ENCODE results near the gene TMEM204.

Gene TMEM204

DNA sequence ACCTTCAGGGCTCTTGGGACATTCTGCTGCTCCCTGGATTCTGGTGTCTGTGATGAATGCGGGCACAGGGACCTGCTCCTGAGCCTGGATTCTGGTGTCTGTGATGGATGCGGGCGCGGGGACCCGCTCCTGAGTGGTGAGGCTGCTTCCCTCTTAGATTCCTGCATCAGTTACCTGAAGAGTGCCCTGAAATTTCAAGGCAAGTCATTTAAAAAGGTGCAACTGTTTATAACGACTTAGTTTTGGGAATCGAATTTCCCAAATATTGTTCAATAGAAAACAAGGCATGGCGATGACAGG, 7.0 kb downstream of the TMEM204 start:
- DNase-seq = no peak

DNA sequence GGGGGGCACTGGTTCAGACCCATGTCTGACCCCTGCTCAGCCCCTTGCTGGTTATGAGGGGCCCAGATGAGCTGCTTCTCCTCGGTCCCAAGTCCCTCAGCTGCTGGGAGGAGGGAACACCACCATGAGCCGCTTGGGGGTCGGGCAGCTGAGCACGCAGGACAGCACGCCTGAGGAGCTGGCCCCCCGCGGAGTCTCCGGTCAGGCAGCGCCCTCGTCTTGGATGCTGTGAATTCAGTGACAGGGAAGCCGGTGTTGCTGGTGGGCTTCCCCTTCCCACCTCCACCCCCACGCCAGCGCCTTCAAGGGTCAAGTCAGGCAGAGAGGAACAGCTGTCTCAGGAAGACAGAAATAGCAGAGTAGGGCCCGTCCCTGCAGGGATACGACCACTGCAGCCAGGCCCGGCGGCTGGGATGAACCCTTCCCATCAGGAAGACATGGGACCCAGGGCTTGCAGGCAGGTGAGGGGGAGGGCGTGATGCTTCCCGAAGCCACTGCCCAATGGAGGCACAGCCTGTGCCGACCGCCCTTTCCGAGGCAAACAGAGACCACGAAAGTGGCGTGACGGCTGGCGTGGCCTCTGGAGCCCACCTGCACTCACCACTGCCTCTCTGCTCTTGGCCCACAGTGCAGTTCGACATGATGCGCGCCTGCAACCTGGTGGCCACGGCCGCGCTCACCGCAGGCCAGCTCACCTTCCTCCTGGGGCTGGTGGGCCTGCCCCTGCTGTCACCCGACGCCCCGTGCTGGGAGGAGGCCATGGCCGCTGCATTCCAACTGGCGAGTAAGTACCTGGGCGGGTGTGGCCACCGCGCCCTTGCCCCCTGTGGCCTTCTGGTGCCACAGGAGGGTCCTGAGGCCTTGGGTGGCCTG, 8.1 kb downstream of the TMEM204 start:
- DNase-seq = no peak

DNA sequence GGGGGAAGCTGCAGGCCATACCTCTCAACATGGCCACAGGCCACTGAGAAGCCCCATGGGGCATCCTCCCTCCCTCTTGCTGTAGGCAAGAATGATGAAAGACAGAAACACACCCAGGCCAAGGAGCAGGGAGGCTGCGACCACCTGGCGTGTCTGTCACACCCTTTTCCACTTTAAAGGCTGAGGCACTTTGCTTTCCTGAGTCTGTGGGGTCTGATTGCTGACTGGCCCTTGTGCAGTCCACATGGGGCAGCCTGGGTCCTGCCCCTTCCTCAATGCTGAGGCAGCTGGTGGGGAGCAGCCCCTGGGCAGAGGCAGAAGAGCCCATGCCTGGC, 8.7 kb downstream of the TMEM204 start:
- no peak for DNase-seq

DNA sequence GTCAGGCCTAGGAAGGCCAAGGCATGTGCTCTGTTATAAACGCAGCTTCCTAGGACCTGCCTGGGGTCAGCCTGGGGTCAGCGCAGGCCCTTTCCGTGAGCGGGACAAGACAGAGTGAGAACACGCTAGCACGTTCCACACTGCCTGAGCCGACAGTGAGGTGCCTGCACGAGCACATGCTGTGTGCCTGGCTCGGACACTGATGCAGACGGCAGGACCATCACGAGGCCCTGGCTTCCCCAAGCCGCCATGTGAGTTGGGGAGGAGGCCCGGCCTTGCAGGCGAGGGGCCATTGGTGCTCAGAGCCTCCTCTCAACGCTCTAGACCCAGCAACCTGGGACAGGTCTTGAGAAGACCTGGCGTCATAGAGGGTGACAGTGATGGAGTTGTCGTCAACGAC, 9.1 kb downstream of the TMEM204 start:
- DNase-seq = no peak

DNA sequence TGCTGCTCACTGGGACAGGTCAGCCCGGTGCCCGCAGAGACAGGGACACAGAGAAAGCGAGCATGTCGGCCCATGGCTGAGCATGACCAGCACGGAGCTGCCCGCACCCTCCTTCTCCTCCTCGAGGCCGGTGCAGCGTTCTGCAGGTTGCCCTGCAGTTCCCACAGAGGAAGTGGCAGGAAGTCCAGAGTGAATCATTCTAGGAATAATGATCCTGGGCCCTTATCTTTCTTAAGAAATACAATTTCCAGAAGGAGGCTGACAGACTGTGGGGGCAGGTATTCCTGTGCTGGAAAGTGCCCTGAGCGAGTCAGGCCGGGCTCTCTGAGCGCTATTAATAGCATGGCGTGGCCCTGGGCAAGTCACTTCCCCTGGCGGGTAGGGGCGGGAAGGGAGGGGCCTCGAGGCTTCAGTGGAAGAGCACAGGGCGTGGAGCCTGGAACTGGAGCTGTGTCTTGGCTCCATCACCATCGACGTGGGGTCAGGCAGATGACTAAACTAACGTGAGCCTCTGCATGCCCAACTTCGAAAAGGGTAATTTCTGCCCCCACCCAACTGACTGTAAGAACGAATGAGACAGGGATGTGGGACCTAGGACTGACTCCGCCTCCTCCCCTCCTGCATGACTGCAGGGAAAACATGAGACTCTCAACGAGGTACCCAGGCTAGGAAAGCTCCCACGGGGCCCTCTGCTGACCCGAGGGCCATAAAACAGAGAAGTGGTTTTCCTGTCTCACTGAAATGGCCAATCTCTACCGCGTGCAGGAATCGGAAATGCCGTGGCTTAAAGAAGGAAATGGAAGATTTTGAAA, 9.8 kb downstream of the TMEM204 start:
- peak; percentile 67 for DNase-seq

DNA sequence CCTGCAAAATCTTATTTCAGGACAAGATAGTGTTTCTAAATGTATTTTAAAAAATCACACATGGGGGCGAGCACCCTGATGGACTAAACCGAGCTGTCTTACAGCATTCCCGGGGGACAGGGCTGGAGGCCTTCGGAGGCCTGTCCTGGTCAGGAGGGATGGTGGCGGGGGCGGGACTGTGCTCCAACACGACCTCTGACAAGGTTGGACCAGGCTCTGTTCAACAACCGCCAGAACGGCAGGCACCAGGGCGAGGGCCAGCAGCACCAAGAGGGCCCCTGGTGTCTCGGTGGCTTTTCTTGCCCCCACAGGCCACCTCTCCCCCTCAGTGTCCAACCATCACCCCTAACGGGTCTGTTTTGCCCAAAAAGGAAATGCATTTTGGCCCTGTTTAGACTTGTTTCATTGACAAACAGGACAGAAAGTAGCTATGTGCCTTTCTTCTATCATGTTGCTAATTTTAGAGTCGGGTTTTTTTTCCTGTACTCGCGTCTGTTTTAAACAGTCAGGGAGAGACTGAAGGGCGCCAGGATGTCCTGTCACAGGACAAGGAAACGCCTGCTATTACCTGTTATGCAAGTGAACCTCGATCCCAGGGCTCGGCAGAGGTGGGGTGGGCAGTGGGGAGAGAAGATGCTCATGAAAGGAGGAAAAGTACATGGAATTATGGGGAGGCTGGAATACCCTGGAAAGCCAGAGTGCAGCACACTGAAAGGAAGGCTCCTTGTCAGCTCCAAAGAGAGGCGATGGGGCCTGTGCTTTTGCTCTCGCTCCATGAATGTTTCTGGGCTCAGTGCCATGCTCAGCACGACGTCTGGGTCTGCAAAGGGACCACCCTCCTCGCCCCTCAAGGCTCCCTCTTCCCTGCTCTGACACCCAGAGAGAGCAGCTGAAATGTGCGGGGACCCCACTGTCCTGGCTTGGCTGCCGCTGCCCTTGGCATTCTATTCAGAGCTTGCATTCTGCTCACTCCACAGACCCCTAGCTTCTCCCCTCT, 11.9 kb downstream of the TMEM204 start:
- no peak for DNase-seq

DNA sequence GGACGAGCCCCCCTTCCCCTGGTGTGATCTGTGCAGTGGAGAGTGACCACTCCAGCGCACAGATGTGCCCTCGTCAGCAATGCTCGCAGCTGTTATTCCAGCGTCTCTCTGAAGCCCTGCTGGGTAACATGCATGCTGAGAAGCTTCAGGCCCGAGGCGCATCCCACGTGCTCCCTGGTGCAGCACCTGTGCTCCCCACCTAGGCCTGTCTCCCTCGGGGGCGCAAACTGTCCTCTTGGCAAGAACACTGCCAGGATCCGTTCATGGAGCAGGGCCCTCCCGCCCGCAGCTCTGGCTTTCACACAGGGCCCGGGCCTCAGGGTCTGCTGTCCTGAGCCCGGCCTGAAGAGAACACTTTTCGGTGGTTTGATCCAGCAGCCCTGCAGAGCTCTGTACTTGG, 13.0 kb downstream of the TMEM204 start:
- DNase-seq = no peak

DNA sequence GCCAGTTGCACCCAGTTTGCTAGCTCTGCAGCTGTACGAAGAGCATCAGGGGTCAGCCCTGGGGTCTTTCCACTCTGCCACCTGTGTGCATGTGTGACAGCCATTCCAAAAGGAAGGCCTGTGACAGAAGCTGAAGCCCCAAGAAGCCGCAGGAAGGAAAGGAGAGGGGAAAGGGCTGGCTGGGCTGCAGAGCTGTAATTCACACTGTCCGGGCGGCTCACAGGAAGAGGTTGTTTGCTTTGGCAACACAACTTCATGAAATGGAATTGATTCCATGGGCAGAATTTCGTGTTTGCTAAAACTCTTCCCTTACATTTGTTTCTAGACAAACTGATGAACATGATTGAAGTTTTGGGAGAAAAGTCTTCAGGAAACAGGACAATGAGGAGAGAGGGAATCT, 14.8 kb downstream of the TMEM204 start:
- DNase-seq = no peak

DNA sequence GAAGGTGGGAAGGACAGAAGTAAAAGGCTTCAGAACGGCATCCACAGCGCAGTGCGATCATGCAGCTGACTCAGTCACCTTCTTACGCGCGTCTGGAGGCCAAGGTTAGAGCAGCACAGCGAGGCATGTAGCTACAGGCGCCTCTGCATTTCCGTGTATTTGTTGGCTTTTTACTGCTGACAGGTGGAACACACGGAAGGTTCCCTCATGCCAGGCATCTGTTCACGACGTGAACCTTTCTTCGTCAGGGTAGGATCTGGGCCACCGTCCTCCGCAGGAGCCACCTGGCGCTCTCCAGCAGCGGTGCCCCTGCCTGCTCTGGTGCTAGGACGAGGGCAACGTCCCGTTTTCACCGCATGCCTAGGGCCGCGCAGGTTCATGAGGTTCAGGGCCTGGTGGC, 15.3 kb downstream of the TMEM204 start:
- DNase-seq = no peak

DNA sequence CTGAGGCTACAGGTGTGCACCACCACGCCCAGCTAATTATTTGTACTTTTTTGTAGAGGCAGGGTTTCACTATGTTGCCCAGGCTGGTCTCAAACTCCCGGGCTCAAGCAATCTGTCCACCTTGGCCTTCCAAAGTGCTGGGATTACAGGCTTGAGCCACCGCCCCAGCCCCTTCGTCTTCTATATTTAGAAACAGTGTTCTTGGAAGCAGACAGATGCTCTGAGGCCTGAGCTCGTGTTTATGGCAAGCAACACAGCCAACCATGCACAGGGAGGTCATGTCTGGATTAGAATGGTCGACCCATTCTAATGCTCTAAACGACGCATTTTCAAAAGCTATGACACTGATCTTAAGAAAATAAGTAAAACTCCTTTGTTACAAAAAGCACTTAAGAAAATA, 16.6 kb downstream of the TMEM204 start:
- no peak for DNase-seq

DNA sequence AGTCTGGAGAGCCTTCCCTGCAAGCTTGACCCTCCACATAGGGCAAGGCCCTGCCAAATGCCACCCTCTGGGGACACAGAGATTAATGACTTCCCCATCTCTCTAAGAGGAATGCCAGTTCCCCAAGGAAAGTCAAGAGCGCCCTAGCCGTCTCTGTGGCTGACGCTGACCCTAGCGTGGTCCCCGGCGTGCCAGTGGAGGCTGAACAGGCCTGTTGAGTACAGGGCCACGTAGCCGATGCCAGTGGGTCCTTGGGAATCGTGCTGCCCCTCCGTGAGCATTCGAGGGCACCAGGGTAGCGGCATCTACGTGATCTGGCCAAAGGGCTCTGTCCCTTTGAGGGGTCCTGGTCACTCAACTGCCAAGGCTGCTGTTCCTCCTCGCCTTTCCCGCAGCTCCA, 17.2 kb downstream of the TMEM204 start:
- DNase-seq = no peak

DNA sequence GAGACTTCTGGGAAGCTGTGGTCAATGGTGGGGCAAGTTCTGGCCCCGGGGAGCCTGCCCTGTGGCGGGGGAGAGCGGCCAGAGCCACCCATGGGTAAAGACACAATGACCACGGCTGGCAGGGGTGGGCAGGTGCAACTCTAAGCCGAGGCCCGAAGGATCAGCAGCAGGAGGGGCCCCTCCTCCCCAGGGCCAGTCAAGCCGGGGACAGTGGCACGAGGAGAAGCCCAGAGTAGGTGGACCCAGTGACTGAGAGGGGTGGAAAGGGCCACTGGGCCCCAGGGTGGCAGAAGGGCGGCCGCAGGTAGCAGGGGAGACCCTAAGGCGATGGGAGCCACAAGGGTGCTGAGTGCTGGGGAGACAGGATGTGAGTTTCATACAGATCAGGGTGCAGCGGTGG, 17.7 kb downstream of the TMEM204 start:
- no peak for DNase-seq

DNA sequence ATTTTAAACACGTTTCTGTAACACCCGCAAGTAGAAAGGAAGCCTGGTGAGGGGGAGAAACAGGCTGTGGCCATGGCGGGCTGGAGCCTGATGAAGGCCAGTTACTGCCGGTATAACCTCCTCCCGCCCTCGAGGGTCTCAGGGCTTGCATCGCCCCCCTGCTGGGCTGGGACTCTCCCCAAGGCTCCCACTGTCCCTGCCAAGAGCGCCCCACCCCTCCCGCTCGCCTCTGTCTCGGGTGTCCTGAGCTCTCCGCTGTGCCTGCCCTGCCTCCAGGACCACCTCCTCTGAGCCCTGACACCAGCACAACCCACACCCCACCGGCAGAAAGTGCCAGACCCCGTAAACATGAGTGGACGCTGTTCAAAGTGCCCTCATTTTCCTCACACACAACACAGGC, 18.7 kb downstream of the TMEM204 start:
- no peak for DNase-seq

DNA sequence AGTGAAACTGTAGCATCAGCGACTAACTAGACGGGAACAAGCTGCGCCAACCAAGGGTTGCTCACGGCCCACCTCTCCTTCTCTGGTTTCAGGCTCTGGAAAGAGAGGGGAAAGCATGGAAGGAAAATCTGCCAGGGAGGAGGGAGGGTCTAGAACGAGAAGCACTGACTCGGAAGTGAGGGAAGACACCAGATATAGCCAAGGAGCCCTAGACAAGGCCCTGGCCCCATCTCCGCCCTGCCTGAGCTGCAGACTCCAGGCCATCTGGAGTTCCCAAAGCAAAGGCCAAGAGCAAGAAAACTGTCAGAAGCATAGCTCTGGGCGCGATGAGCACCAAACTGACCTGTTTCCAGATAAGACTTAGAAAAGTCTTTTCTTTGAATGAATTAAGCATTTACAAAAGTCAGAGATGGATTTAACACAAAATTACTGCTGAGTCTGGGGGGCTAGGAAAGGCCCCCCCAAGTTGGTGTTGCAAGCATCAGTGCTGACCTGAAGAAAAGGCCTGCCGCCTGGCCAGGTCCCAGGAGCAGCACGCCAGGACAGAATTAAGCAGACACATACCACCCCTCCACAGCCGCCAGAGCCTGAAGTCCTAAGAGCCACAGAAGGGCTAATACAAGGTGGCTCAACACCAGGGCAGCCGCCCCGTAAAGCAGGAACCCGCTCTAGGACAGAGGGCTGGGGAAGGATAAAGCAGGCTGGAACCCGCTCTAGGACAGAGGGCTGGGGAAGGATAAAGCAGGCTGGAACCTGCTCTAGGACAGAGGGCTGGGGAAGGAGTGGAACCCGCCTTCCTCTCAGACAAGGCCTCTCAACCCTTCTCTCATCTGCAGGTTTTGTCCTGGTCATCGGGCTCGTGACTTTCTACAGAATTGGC, 20.7 kb downstream of the TMEM204 start:
- DNase-seq = no peak

DNA sequence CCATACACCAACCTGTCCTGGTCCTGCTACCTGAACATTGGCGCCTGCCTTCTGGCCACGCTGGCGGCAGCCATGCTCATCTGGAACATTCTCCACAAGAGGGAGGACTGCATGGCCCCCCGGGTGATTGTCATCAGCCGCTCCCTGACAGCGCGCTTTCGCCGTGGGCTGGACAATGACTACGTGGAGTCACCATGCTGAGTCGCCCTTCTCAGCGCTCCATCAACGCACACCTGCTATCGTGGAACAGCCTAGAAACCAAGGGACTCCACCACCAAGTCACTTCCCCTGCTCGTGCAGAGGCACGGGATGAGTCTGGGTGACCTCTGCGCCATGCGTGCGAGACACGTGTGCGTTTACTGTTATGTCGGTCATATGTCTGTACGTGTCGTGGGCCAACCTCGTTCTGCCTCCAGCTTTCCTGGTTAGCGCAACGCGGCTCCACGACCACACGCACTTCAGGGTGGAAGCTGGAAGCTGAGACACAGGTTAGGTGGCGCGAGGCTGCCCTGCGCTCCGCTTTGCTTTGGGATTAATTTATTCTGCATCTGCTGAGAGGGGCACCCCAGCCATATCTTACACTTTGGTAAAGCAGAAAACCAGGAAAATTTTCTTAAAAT, 21.5 kb downstream of the TMEM204 start:
- no peak for DNase-seq

DNA sequence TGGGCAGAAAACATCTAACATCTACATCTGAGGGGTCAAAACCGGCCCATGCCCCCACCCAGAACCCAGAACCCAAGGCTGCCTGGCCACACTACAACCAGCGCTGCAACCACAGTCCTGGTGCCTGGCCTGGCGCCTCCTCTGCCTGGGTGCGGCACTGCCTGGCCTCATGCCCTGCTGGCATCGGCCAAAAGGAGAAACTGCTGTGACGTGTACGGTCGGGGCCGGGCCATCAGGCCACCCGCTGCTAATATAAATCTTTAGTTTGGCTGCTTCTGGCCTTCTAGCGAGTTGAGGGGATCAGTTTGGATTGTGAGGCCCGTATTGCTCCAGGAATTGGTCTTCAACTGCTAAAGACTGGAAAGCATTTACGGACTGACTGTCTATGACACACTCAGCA, 22.8 kb downstream of the TMEM204 start:
- no peak for DNase-seq

DNA sequence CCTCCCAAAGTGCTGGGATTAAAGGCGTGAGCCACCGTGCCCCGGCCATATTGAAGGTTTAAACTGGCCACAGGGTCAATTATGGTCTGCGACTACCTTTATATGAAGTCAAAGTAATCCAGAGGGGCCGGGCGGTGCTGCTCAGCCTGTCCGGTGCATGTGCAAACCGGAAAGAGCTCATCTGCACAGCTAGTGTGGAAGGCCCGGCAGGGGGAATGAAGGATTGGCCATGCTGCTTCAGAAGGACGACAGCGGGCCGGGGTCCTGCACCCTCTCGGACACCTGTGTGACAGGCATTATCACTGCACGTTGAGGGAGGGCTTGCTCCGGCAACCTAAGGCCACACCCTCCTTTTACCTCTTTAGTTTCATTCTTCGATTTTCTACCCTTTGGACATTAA, 23.6 kb downstream of the TMEM204 start:
- DNase-seq = no peak

DNA sequence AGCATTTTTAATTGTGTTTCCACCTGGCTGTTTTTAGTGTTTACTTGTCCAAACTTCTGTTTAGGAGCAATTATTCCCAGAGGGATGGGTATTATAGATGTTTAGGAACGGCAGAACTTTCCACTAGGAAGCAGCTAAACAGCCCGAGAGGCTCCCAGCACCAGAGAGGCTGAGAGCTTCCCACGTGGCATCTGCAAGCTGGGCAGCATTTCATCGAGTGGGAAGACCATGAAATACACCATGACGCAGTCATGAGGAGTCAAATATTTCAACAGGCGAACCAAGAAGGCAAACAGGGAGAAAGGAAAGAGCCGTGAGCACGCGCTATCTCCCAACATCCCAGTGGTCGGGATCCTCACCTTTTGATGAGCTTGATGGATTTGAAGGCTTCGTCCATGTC, 24.1 kb downstream of the TMEM204 start:
- no peak for DNase-seq

DNA sequence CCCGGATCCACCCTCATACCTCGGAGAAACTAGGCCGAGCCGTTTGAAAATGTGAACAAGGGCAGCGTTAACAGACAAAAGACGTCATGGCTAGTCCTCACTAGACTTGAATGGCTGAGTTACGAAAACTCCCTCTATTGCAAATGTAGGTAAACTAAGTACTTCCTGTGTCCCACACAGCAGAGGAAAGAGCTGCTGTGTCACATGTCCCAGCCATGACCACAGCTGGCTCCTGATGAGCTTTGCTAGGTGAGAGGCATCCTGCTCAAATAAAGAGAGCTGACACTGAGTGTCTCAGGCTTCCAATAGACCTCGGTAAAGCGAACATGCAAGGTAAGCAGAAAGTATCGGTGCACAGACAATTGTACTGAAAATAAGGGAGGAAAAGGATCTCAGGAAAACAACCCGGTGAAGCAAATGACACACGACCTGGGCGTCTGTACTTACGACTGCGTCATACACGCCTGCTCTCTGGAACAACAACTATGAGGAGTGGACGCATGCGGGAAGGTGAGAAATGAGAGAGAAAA, 26.0 kb downstream of the TMEM204 start:
- no peak for DNase-seq

DNA sequence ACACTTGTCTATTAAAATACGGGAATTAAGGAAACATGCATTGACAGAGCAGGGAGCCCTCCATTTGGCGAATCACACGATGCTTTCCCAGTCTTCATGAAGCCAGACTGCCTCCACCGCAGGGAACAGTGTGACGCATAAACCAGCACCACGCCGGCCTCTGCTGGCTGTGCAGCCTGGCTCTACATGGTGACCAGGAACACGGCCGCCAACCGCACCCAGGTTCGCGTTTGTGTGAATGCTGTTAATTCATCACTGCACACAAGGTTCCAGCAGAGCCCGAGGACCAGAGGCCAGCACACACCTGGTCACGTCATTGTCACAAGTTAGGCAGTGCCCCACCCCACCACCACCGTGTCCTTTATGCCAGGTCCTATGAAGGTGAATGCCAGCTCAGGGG, 26.7 kb downstream of the TMEM204 start:
- no peak for DNase-seq

DNA sequence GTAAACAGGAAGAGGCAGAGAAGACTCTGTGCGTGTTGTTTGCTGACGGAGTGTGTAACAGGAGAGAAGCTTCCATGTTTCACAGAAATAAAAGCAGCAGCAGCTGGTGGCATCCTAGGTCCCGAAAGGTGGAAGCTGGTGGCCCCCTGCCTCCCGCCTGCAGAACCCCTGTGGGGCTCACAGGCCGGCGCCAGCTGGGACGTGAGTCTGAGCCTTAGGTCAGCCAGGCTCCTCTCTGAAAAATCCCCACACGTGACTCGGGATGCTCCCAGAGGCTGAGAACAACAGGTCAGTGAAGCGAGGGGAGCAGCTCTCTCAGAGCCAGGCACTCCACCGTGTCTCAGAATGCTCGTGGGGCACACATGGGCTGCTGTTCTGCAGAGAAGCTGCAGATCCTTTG, 27.4 kb downstream of the TMEM204 start:
- no peak for DNase-seq

DNA sequence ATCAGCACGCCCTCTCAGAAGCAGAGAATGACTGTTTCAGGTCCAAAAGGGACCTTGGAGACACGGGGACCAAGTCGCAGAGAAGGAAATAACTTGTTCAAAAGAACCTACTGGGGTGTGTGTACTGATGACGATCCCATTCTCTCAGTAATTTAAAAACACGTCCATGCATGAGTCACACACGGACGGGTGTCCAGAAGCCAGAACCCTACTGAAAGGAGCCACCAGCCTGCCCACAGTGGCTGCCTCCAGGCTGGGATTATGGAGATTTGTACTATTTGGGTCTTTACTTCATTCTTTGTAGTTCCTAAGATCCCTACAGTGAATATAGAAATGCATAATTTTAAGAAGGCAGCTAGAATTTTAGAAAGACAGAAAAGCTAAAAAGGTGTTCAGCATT, 27.8 kb downstream of the TMEM204 start:
- no peak for DNase-seq
